ENCODE measurements around the gene ZFYVE28. TPM values are rescaled to one million over a fixed set of nuclear protein-coding genes. Genes with fewer than 3 reads are reported as not detected.

ZFYVE28 gene
- total RNA-seq, 6 donors from 2014 or later: 10.8 to 51.3 (median 15.2) TPM

DNA sequence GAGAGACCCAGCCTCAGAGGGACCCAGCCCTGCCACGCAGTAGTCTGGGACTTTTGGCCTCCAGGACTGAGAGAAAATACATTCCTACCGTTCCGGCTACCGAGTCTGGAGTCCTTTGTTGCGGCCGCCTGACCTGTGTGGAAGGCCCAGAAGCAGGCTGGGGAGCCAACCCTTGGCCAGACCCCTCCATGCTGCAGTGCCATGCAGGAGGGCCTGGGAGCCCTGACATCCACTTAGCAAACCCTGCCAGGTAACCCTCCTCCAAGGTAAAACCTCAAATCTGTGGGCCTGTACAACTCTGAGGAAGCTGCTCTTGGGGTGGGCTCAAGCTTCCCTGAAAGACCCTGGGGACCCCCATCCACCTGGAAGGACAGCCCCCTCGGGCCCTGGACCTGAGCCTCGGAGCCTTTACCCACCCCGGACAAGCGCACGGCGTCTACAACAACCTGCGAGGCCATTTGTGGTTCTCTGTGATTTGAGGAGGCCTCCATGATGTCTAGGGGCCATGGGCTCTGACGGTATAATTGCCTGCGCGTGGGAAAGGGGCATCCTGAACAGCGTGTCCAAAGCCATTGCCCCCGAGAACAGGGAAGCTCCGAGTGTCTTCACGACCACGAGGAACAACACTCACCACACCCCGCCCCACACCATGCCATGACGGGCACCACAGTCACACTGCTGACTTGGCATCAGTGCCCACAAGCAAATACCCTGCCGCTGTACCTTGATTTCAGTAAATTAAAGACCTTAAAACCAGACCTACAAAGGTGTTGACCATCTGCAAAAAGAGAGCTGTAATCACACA lies 58.7 kb downstream of the ZFYVE28 start:
- ATAC-seq (ENCODE audit: low FRiP score in 2 of 2) (no peak), DNase-seq (no peak)

DNA sequence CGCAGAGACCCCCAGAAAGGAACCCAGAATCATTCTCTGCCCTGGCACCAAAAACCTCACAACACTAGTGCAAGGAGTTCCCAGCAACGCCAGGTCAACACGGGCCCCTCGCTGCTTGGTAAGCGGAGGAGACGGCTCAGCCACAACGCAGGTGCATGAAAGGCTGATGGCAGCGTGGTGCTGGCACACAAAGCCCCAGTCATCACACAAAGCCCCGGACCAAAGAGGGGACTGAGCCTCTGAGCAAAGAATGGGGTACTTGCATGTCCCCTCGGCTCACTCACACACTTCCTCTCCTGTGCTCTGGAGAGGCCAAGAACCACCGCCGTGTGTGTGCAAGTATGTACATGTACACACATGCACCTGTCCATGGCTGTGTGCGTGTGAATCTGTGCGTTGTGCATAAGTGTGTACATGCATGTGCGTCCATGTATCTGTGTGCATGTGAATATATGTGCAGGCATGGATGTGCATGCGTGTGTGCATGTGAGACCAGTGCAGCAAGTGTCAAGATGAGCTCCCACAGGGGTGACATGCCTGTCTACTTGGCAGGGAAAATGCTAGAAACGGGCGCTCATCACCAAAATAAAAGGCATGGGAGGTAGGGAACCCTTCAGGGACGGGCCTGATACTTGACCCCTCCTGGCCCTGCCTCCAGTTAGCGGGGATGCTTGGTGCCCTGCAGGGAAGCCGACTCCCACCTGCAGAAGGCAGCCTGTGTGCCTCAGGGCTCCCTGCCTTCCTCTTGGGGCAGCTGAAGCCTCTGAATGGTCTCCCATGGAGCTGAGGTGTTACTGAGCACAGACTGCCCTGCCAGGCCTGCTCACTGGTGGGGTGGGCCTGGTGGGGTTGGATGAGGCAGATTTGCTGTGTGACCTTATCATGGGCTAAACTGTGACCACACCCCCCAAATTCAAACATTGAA lies 60.4 kb downstream of the ZFYVE28 start:
- ATAC-seq (ENCODE audit: low FRiP score in 2 of 2): no peak
- WGBS, 2 donors: 83 to 87% methylated on average over 17 to 21 of the region's 21 CpGs
- Histone ChIP-seq H3K4me1 (no peaks in the 10 kb centered on the region), H3K36me3 (no peaks in the 10 kb centered on the region), H3K4me3 (no peak overlapping the region), H3K27ac (no peak overlapping the region), H3K27me3 (no peaks in the 10 kb centered on the region), H3K9me3 (no peaks in the 10 kb centered on the region)
- DNase-seq: no peak
- TF ChIP-seq, protein P1, sequence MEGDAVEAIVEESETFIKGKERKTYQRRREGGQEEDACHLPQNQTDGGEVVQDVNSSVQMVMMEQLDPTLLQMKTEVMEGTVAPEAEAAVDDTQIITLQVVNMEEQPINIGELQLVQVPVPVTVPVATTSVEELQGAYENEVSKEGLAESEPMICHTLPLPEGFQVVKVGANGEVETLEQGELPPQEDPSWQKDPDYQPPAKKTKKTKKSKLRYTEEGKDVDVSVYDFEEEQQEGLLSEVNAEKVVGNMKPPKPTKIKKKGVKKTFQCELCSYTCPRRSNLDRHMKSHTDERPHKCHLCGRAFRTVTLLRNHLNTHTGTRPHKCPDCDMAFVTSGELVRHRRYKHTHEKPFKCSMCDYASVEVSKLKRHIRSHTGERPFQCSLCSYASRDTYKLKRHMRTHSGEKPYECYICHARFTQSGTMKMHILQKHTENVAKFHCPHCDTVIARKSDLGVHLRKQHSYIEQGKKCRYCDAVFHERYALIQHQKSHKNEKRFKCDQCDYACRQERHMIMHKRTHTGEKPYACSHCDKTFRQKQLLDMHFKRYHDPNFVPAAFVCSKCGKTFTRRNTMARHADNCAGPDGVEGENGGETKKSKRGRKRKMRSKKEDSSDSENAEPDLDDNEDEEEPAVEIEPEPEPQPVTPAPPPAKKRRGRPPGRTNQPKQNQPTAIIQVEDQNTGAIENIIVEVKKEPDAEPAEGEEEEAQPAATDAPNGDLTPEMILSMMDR (IDR thresholded peaks at IDR 0.05): no peak

More for the DNA sequence above, 58.7 kb downstream of the ZFYVE28 start:
- 87 to 92% methylated on average over 5 to 24 of the region's 24 CpGs for WGBS, 2 donors
- TF ChIP-seq POLR2A (IDR thresholded peaks at IDR 0.05) (no peak), EP300 (IDR thresholded peaks at IDR 0.05) (no peak), POLR2AphosphoS5 (IDR thresholded peaks at IDR 0.05) (no peak)
- TF ChIP-seq, protein P1 (IDR thresholded peaks at IDR 0.05): no peak
- Histone ChIP-seq H3K4me1 (peaks cover 4 to 13% (median 9%) of the 10 kb centered on the region in 4 donors), H3K4me3 (no peak overlapping the region), H3K36me3 (no peaks in the 10 kb centered on the region), H3K27me3 (no peaks in the 10 kb centered on the region), H3K9me3 (no peaks in the 10 kb centered on the region), H3K27ac (no peak overlapping the region)

GRCh38 chr4:2356123-2357069 lies 62.0 kb downstream of the ZFYVE28 start:
- WGBS, 2 donors: 78 to 90% methylated on average over 6 to 18 of the region's 25 CpGs
- DNase-seq (peak in 1 of 2 donors; percentile 46), ATAC-seq (ENCODE audit: low FRiP score in 2 of 2) (no peak)
- no peaks in the 10 kb centered on the region for H3K36me3 ChIP-seq
- H3K4me3 ChIP-seq: no peak overlapping the region
- H3K9me3 ChIP-seq: no peaks in the 10 kb centered on the region
- no peak for TF ChIP-seq EP300 (IDR thresholded peaks at IDR 0.05)
- TF ChIP-seq POLR2AphosphoS5 (IDR thresholded peaks at IDR 0.05): no peak
- no peak for TF ChIP-seq POLR2A (IDR thresholded peaks at IDR 0.05)
- TF ChIP-seq, protein P1 (IDR thresholded peaks at IDR 0.05): no peak
- H3K27ac ChIP-seq: no peak overlapping the region
- no peaks in the 10 kb centered on the region for H3K27me3 ChIP-seq
- H3K4me1 ChIP-seq: no peaks in the 10 kb centered on the region

DNA sequence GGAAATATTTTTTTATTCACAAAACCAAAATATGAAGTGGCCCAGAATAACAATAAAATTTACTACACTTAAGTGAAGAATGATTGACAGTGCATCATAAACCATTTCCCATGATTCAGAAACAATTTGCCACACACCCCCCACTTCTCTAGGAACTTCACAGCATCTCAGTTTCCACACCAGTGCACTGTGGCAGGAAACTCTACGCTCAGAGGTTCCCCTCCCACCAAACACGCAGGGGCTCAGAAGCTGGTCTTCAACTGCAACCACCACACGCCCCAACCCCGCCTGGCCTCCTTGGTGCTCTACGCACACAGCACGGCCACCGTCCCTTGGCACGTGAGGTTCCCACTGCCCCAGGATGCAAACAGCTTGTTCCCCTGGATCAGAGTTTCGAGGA lies 63.7 kb downstream of the ZFYVE28 start:
- H3K4me3 ChIP-seq: no peak overlapping the region
- H3K27me3 ChIP-seq: no peaks in the 10 kb centered on the region
- TF ChIP-seq, protein P1 (IDR thresholded peaks at IDR 0.05): no peak
- TF ChIP-seq POLR2A (IDR thresholded peaks at IDR 0.05) (no peak), EP300 (IDR thresholded peaks at IDR 0.05) (no peak)
- ATAC-seq (ENCODE audit: low FRiP score in 2 of 2): no peak
- no peak overlapping the region for H3K27ac ChIP-seq
- DNase-seq: peak in 1 of 2 donors; percentile 49
- H3K36me3 ChIP-seq: no peaks in the 10 kb centered on the region
- H3K9me3 ChIP-seq: no peaks in the 10 kb centered on the region
- H3K4me1 ChIP-seq: no peaks in the 10 kb centered on the region
- 74 to 85% methylated on average over 7 to 8 of the region's 9 CpGs for WGBS, 2 donors
